Adrenal gland (tissue), 12 donors: ENCODE measurements around the gene PTPN6. TPM values are rescaled to one million over a fixed set of nuclear protein-coding genes. Genes with fewer than 3 reads are reported as not detected.

Experiments
- DNase-seq, 7 donors: peaks; one replicate each; pipeline ENCODE4 v3.0.0-alpha.2; 2019 to 2020
- H3K27ac ChIP-seq, 5 donors: fragments of 200-600 bp; sonication (generic) in 4 of 5; 1 replicate in 3 of 5; 2 replicates in 2 of 5; pipeline versions ENCODE4 v1.5.1 to v1.8.0; 2016 to 2020; ENCODE audit warnings: mild to moderate bottlenecking in 1 of 5
- H3K27me3 ChIP-seq: fragments of 200-600 bp; 2 replicates; pipeline ENCODE4 v1.8.0; 2021
- H3K36me3 ChIP-seq, 2 donors: fragments of 200-600 bp; replicated peaks in 1 of 2; 1 replicate in 1 of 2; 2 replicates in 1 of 2; pipeline versions ENCODE4 v1.5.1 to v1.8.0; 2018 to 2022
- H3K4me1 ChIP-seq, 2 donors: fragments of 200-600 bp; replicated peaks in 1 of 2; 1 replicate in 1 of 2; 2 replicates in 1 of 2; pipeline versions ENCODE4 v1.5.1 to v1.8.0; 2018 to 2021
- H3K4me3 ChIP-seq, 4 donors: fragments of 200-600 bp; sonication (generic) in 3 of 4; one replicate each; pipeline ENCODE4 v1.5.1; 2016 to 2018
- H3K9me3 ChIP-seq, 3 donors: fragments of 200-600 bp; sonication (generic) in 1 of 3; replicated peaks in 1 of 3; 1 replicate in 2 of 3; 2 replicates in 1 of 3; pipeline versions ENCODE4 v1.5.1 to v1.8.0; 2016 to 2021
- CTCF ChIP-seq, 6 experiments: fragments of 450-650 bp in 4 of 6; fragments of 200-600 bp in 2 of 6; sonication (generic) in 1 of 6; IDR thresholded peaks; 1 replicate in 5 of 6; 2 replicates in 1 of 6; pipeline versions ENCODE4 v1.5.1 to v1.8.0; 2016 to 2021; ENCODE audit warnings: antibody characterized with exemption in 6 of 6, mild to moderate bottlenecking in 2 of 6, moderate library complexity in 1 of 6
- POLR2A ChIP-seq, 2 donors: fragments of 450-650 bp; IDR thresholded peaks; one replicate each; pipeline ENCODE4 v1.6.1; 2017; ENCODE audit warnings: antibody characterized with exemption in 2 of 2, mild to moderate bottlenecking in 2 of 2, moderate library complexity in 1 of 2
- WGBS, 4 donors: extraction: QIAGEN DNeasy Blood & Tissue Kit in 2 of 4; methylation state at CpG; one replicate each; pipeline versions ENCODE4 v1.1.5 to v1.1.7; 2013 to 2017; 5-methylcytosine and 5-hydroxymethylcytosine counted together
- intact Hi-C, 2 donors: fragments of 100-400 bp; cut with DNase I; formaldehyde crosslinking; loops; one replicate each; pipeline versions ENCODE4 v1.14.1 to v1.15.0; 2022 to 2023
- polyA plus RNA-seq, 3 donors: library from polyadenylated mRNA; stranded (reverse); fragments of 200-250 nt in 2 of 3; fragments of 350-450 nt in 1 of 3; fragmentation: Illumina TruSeq in 1 of 3; extraction: RNeasy Lipid Tissue Mini Kit (QIAGEN cat#74804) in 1 of 3; gene quantifications; one replicate each; pipeline ENCODE4 v1.2.3, GENCODE V29; 2013 to 2014
- total RNA-seq, 9 donors: library from RNA; depleted of rRNA in 4 of 9; stranded (reverse); fragments of >200 nt in 4 of 9; fragments of 120-200 nt in 1 of 9; fragmentation: NEBNext Ultra II Directional in 1 of 9; extraction: Animal tissue kit (Norgen Biotek cat#: 25700) in 1 of 9; gene quantifications; one replicate each; pipeline versions ENCODE4 v1.1.0 to v1.2.4, GENCODE V29; 2013 to 2023
- donor health status: healthy with polysubstance abuse.
- donor health status: Bipolar disorder and iron deficiency.
- donor health status: DM: yes; HTN: yes; CAD: no.
- donor health status: DM: no; HTN: no; CAD: no.
- donor health status: DM: no; HTN: no; CAD: no.
- donor health status: DM: yes; HTN: yes; CAD: no.

PTPN6 gene
- total and polyA plus RNA-seq, 12 donors, result 24.5 to 204 (median 63.5) TPM

GRCh38 chr12:6953442-6954315 is 2.5 kb downstream of the PTPN6 start:
- Histone ChIP-seq H3K27ac (peak overlapping the region; percentile 4 to 83 (median 14)), H3K4me1 (peaks cover 10 to 34% of the 10 kb centered on the region in 2 donors), H3K4me3 (peak overlapping the region in 1 of 4 donors; percentile 33), H3K36me3 (no peaks in the 10 kb centered on the region), H3K27me3 (no peaks in the 10 kb centered on the region), H3K9me3 (no peaks in the 10 kb centered on the region)
- 58 to 69% (median 60%) methylated on average over 20 to 24 of the region's 24 CpGs for WGBS, 4 donors
- peak in 5 of 7 donors; percentile 43 to 66 (median 57) for DNase-seq
- no peak for TF ChIP-seq CTCF (IDR thresholded peaks at IDR 0.05)
- peak; percentile 28 to 33 for TF ChIP-seq POLR2A (IDR thresholded peaks at IDR 0.05)
- intact Hi-C loops, result loop anchor here (10.0 kb wide), 2 partner anchors 79 to 161 kb away; partner anchors contain the start of gene SPSB2 (in 1 of the 2)

DNA sequence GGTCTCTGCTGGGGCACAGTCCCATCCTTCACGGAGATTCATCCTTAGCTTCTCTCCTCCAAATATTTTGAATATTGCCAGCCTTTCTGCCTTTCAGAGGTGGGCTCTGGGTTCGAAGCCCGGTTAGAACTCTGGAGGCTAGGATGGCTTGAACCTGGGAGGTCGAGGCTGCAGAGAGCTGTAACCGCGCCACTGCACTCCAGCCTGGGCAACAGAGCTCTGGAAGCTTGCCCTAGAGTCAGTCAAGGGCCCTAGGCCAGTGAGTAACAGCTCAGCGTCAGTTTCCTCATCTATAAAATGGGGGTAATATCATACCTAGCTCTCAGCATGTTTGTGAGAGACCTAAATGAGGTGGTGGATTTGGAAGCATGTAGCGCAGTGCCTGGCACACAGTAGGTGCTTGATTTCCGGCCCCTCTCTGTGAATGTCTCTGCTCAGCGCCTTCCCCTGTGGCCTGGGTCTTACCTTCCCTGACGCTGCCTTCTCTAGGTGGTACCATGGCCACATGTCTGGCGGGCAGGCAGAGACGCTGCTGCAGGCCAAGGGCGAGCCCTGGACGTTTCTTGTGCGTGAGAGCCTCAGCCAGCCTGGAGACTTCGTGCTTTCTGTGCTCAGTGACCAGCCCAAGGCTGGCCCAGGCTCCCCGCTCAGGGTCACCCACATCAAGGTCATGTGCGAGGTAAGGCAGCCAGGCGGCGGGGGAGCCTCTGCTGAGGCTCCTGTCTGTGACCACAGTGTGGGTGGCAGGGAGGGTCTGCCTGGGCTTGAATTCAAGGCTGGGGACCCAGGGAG is 3.4 kb downstream of the PTPN6 start:
- Histone ChIP-seq H3K27ac (peak overlapping the region in 3 of 5 donors; percentile 28 to 83 (median 52)), H3K27me3 (no peaks in the 10 kb centered on the region), H3K36me3 (no peaks in the 10 kb centered on the region), H3K9me3 (no peaks in the 10 kb centered on the region), H3K4me3 (no peak overlapping the region), H3K4me1 (peaks cover 10 to 32% of the 10 kb centered on the region in 2 donors)
- TF ChIP-seq POLR2A (IDR thresholded peaks at IDR 0.05) (no peak), CTCF (IDR thresholded peaks at IDR 0.05) (peak in 1 of 6 experiments; percentile 10)
- DNase-seq, result peak; percentile 52 to 81 (median 69)
- 55 to 63% (median 60%) methylated on average over 16 to 21 of the region's 21 CpGs for WGBS, 4 donors
- intact Hi-C loops, result loop anchor here (10.0 kb wide), 2 partner anchors 80 to 160 kb away; partner anchors contain the start of gene SPSB2 (in 1 of the 2)

GRCh38 chr12:6955108-6956020 is 4.2 kb downstream of the PTPN6 start:
- Histone ChIP-seq H3K27me3 (no peaks in the 10 kb centered on the region), H3K27ac (peak overlapping the region in 3 of 5 donors; percentile 28 to 83 (median 52)), H3K4me3 (no peak overlapping the region), H3K4me1 (peaks cover 10 to 39% of the 10 kb centered on the region in 2 donors), H3K9me3 (no peaks in the 10 kb centered on the region), H3K36me3 (no peaks in the 10 kb centered on the region)
- WGBS, 4 donors, result 73 to 85% (median 78%) methylated on average over 14 to 22 of the region's 22 CpGs
- intact Hi-C loops, result loop anchor here (10.0 kb wide), 2 partner anchors 81 to 159 kb away; partner anchors contain the start of gene SPSB2 (in 1 of the 2)
- no peak for TF ChIP-seq POLR2A (IDR thresholded peaks at IDR 0.05)
- TF ChIP-seq CTCF (IDR thresholded peaks at IDR 0.05), result no peak
- peak in 1 of 7 donors; percentile 4 for DNase-seq
